GM21526 (cell line): ENCODE measurements around the gene TNIK.
A peak's percentile ranks its signal among the peaks of the same experiment; 100 is the strongest.

Experiments used
- ATAC-seq: cut with Tn5 transposase; IDR thresholded peaks from one replicate; pipeline ENCODE4 v1.9.1; 2021; ENCODE audit warnings: moderate library complexity; ENCODE audit not compliant: unreplicated experiment, low FRiP score

Gene TNIK

DNA sequence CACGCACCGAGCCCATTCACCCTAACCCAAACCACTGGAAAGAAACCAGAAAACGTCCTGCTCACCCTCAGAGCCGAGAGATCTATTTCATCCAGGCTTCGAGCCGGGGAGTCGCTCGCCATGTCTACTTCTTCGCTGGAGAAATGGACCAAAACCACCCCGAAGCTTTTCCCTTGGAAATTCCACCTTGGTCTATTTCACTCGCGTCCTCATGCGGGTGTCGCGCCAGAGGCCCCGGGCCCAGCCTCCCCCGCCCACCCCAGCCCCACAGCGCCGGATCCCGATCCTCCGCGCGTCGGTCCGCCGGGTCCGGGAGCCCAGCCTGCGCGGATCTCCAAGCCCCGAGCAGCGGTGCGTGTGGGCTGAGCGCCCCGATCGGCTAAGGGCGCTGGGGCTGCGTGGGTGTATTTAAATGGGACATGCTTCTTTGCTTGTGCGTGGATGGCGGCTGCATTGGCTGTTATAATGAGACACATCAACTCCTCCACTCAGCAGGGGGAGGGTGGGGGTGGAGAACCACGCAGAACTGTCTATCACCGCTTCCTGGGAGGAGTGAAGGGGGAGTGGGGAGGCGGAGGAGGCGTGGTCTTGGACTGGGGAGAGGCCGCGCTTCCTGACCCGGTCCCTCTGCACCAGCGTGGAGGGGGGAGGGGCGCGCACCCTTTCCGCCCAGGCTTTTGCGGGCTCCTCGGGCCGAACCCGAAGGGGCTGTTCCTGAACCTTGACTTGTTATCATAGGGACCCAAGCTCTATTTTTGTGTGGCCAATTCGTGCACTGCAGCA, at the start of gene TNIK:
Gene TNIK, minus strand, starts transcription at position 464 of the 783 bp plus-strand sequence. Its CDS starts 342 bp downstream, at position 122.
- ATAC-seq = peak; percentile 70

DNA sequence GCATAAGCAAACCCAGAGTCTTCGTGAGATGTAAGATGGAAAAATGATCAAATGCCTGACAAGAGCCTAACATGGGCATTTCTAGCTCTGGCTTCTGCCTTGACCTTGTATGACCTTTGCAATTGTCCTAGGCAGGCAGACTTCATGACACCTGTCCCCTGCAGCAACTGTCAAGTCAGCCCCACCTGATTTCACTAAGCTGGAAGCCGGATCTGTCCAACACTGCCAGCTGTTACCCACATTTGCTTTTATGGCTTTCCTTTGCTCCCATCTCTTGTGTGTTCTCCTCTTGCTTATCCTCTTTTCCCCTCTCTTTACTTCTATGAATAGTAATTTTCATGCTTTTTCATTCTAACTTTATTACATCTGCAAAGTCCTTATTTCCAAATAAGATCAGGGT, 48.5 kb upstream of the TNIK start:
- ATAC-seq = no peak

DNA sequence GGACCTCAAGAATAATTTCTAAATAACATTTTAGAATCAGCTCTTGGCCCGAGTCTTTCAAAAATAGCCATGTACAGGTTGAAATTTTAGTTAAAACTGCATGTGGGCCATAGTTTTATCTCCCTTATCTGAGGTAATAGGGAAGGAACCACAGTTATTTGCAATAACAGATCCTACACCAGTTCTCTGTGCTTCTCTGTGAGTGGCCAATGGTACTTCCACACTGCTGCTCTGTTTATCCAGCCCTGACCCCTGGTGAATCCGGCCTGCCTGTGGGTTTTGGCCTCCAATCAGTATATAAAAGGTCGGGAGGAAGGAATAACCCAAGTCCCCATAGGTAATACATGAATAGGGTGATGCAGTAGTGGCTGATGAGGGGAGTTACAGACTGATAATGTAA, 48.0 kb upstream of the TNIK start:
- no peak for ATAC-seq

DNA sequence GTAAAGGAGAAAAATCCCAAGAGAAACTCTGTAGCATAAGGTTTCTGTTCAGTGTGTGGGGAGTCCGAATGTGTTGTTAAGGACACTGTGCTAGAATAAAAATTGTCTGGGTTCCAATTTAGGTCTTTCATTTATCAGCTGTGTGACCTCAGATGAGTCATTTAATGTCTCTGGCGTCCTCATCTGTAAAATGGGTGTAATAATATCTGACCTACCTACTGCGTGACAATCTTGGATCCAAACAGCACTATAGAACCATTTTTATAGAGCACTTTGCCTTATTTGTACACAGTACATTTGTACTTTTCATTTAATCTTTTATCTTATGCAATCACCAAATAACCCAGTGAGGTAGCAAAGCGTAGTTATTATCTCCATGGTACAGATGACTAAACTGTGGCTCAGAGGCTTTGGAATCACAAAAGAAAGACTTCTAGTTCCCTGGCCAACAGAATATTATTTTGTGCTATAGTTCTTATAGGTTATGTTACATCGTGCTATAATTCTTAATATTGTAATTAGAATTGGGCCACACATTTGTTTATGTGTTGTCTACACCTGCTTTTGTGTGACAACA, 46.6 kb upstream of the TNIK start:
- ATAC-seq = no peak

DNA sequence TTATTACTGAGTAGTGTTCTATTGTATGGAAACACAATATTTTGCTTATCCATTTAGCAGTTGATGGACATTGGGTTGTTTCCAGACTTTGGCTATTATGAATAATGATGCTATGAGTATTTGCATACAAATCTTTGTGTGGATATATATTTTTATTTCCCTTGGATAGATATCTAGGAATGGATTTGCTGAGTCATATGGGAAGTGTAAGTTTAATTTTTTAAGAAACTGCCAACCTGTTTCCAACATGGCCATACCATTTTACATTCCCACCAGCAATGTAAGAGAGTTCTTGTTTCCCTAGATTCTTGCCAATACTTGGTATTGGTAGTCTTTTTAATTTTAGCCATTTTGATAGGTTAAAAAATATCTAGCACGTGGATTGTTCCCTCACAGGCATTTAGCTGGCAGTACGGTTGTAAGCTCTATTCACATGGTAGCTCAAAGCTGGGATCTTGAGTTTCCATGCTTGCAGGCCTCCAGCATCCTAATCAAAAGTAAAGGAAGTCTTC, 45.7 kb upstream of the TNIK start:
- no peak for ATAC-seq

DNA sequence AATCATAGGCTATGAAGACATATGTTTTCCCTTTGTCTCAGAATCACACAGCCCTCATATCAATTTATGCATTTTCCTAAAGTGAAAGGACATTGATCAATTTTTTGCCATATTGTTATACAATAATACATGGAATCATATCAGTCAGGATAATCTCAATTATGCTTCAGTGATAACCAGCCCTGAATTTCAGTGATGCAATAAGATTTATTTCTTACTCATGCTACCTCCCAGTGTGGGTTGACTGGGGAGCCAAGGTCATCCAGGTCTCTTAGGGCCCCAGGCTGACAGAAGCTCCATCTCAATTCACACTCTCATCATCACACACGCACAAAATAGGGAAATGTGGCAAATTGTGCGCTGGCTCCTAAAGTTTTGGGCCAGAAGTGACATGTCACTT, 44.2 kb upstream of the TNIK start:
- ATAC-seq = no peak

DNA sequence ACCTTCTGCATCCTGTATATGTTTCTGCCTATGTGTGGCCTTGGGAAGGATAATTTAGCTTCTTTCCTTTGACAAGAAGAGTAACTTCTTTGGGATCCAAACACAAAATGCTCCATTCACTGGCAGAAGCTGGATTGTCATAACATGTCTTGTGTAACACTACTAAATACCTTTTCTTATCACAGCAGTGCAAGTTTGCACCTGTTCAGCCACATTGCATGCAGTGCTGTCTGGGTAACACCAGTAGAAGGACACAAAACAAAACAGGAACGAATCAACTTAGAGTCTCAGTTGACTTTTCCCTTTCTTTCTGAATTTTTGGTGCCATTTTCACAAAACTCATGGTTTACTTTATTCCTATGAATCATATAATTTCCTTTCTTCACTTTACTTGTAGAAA, 43.6 kb upstream of the TNIK start:
- no peak for ATAC-seq

DNA sequence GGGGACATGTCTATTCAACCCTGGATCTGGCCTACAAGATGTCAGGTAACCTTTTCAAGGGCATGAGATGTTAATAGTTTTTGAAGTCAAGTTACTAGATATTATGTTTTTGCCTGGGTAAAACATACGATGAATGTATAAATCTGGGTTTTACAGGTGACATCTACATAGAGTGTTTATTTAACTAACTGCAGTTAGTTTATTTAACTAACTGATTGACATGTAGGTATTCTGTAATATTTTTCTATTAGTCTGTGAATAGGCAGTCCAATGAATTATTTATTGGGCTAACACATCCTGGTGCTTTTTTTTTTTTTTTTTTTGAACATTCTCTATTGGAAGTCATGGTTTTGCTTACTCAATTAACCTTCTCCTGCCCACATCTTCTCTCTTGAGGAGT, 38.7 kb upstream of the TNIK start:
- ATAC-seq = no peak

DNA sequence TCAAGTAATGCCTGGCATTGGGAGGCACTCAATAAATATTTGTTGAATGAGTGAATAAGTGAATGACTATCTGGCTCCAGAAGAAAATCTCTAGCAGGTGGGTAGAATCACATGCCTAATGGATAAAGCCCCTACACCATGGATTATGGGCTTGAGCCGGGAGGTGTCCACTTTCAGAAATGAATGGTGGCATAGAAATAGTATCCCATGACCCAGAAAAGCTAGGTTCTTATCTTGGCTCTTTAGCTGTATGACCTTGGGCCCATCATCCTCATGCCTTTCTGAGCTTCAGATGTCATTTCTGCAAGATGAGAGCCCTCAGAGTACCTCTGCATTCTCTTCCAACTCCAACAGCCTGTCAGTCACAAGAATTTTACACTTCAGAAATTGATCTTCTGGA, 37.3 kb upstream of the TNIK start:
- no peak for ATAC-seq

DNA sequence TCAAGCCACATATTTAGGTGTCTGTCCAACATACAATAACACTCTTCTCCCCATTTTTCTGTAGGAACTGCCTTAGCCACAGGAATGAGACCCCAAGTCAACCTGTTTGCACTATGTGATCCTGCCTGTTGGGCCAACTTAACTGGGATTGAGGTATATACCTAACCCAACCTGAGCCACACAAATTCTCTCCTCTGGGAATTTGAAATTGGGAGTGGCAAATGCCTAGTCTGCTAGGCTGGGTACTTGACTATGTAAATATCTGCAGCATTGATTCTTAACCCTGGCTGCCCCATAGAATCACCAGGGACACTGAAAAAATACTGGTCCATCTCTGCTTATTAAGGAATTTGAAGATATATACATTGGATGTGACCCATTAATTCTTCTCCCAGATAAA, 35.2 kb upstream of the TNIK start:
- no peak for ATAC-seq

DNA sequence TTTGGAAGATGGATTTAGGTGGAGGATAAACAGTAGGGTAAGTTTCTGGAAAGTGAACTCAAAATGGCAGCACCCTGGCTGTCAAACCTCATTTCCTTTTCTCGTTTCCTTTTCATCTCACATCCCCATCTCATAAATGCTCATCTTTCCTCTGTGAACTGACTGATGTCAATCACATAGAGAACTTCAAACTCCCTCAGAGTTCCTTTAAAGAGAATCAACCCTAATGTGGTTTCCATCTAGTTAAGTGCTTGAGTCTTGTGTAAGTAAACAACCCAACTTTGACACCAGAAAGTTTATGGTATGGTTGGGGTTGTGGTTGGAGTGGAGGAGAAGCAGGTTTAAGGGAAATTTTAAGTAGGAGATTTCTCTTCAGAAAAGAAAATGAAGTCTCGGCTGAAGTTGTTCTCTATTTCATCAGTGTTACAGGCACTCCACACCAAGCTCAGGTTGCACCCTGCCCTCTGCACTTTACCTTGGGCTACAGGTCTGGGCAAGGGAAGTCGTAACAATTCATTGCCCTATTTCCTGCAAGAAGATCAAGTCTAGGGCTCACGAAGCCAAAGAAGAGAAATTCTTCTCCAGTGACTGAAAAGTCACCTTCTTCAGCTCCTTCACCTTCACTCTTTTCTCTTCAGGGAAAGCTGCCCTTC, 34.4 kb upstream of the TNIK start:
- ATAC-seq = no peak

DNA sequence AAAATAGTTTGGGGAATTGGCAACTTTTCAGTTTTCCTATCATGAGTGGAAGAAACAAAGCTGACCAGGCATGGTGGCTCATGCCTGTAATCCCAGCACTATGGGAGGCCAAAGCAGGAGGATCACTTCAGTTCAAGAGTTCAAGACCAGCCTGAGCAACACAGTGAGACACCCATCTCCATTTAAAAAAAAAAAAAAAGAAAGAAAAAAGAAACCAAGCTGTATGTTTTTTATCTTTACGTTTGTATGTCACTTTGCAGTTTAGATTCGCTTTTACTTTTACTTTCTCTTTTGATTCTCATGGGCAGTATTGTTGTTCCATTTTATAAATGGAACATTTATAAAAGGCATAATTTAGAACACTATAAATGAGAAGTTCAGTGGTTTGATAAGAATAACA, 31.2 kb upstream of the TNIK start:
- no peak for ATAC-seq

DNA sequence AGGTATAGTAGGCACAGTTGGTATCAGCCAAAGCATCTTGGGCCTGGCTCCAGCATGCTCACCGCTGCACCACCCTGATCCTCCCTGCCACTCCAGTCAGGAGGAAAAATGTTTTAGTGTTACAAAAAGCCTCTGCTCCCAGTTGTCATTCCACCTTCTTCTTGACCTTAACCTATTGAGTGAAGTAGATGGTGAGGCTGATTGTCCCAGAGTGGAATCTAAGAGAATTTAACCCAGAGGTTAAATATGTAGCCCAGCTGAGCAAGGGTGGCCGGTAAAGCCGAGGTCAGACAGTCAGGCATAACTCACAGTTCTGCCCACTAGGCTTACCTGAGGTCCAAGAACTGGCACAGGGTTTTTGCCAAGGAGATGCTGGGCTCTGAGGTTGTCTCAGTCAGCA, 30.7 kb upstream of the TNIK start:
- no peak for ATAC-seq

DNA sequence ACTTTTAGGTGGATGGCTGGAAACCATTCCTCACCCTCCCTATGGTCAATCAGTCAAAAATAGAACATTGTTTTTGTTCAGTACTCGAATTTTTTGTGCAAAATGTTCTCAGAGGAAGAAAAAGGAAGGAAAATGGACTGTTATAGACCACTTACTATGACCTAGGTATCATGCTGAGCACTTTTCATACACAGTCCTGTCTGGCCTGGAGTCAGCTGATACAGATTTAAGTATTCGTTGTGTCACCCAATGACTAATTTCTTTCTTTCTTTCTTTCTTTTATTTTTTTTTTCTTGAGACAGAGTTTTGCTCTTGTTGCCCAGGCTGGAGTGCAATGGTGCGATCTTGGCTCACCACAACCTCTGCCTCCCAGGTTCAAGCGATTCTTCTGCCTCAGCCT, 29.1 kb upstream of the TNIK start:
- ATAC-seq = no peak

DNA sequence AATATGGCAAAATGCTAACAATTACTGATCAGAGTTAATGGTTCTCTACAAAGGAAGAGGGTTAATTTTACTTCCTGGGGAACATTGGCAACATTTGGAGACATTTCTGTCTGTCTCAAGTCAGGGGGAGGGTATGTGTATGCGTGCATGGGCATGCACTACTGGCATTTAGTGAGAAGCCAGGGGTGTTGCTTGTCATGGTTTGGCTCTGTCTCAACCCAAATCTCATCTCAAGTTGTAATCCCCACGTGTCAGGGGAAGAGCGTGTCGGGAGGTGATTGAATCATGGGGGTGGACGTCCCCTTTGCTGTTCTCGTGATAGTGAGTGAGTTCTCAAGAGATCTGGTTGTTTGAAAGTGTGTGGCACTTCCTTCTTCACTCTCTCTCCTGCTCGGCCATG, 28.3 kb upstream of the TNIK start:
- ATAC-seq = no peak

DNA sequence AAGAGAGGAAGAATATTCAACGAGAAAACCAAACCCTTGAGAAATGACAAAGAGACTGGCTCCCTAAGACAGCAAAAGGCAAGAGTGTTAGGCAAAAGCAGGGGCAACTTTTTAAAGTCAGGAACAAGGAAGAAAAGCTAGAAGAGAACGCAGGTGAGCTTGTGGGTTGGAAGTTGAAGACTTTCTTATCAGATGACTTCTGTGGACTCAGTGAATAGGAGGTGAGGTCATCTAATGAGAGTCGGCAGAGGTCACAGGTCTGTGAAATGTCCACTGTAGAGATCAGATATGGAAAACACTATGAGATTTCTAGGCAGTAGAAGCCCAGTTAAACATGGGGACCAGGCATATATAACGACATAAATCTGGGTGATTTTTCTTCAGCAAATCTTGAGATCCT, 27.2 kb upstream of the TNIK start:
- ATAC-seq = no peak

DNA sequence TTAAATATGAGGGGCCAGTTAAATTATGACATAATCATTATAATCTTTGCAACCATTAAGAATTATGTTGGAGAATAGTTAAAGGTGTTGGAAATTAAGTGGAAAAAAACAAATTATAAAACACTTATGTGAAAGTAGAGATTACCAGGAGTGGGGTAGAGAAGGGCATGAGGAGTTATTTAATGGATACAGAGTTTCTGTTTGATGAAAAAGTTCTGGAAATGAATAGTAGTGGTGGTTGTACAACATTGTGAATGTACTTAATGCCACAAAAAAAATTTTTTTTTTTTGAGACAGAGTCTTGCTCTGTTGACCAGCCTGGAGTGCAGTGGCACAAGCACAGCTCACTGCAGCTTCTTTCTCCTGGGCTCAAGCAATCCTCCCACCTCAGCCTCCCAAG, 25.1 kb upstream of the TNIK start:
- ATAC-seq = no peak

DNA sequence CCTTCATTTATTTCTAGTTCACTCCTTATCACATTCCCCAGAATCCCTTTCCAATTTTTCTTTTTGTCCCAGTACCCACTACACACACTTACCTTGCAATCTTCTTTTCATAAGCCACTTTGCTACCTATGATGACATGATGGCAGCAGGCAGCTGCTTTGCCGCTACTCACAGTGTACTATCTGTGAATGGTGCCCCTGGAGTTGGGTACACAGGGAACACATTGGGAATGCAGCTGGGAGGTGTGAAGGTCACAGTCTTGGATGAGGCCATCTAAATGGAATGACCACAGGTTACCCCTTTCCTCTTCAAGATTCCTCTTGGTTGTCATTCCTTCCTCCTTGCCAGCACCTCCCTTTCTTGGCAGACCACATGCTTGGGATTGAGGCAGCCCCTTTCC, 20.8 kb upstream of the TNIK start:
- no peak for ATAC-seq

DNA sequence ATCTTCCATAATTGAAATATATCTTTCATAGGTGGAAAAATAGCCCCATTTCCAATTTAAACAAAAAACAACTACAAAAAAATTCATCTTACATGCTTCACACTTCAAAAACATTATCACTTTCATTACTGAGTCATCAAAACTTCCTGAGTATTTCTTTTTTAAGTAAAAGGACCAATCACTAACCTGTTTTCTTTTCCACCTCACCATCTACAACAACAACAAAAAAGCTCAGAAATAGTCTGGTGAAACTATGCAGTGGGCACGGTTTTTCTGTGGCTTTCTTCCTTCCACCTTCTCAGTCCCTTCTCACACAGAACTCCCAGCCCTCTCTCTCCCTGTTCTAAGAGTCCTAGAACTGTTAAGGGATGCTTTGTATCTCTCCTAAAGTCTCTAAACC, 20.3 kb upstream of the TNIK start:
- peak; percentile 82 for ATAC-seq

DNA sequence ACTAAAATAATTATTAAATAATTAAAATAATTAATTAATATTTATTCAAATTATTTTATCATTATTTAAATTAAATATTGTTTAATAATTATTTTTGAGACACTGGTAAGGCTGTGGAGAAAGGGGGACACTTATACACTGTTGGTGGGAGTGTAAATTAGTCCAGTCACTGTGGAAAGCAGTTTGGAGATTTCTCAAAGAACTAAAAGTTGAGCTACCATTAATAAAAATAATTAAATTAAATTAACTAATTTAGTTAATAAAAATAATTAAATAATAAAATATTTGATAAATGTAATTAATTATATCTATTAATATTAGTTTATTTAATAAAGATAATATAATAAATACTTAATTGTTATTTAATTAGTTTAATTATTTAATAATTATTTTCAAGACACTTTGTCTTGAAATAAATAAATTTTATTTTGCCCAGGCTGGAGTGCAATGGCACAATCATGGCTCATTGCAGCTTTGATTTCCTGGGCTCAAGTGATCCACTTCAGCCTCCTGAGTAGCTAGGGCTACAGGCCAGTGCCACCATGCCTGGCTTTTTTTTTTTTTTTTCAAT, 16.4 kb upstream of the TNIK start:
- no peak for ATAC-seq

DNA sequence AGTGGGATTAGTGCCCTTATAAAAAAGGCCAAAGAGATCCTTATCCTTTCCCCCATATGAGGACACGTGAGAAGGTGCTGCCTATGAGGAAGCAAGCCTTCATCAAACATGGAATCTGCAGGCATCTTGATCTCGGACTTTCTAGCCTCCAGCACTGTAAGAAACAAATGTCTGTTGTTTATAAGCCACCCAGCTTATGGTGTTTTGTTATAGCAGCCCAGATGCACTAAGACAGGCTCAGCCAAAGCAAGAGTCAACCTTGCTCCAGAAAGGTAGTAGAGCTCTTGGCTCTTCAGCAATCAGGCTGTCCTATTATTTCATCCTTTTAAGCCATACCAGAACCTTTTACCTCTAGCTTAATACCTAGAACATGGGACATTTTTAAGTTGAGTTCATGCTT, 12.3 kb upstream of the TNIK start:
- no peak for ATAC-seq
